Thyroid gland (tissue), 4 donors: ENCODE data around the gene CASP6.

ENCODE experiments used
- CTCF ChIP-seq, 6 experiments: fragments of 200-600 bp in 3 of 6; fragments of 450-650 bp in 3 of 6; sonication (generic) in 3 of 6; IDR thresholded peaks; one replicate each; pipeline ENCODE4 v1.5.1; 2016 to 2019; ENCODE audit warnings: antibody characterized with exemption in 6 of 6, mild to moderate bottlenecking in 2 of 6, inconsistent platforms in 1 of 6, moderate library complexity in 1 of 6
- POLR2A ChIP-seq, 2 donors: fragments of 450-650 bp; IDR thresholded peaks; one replicate each; pipeline ENCODE4 v1.6.1; 2017; ENCODE audit warnings: antibody characterized with exemption in 2 of 2, mild to moderate bottlenecking in 2 of 2, moderate library complexity in 1 of 2

GRCh38 chr4:109733728-109734127 lies 30.5 kb upstream of the CASP6 start:
- TF ChIP-seq POLR2A (IDR thresholded peaks at IDR 0.05): no peak
- no peak for TF ChIP-seq CTCF (IDR thresholded peaks at IDR 0.05)
